Left lung (tissue), 10 donors: ENCODE results near the gene HEPACAM2. TPM values are rescaled to one million over a fixed set of nuclear protein-coding genes. Genes with fewer than 3 reads are reported as not detected.

Experiments used
- ATAC-seq: fragments of 200-7000 bp; cut with Tn5 transposase; one replicate; pipeline ENCODE4 v1.9.1; 2020; ENCODE audit warnings: moderate library complexity
- DNase-seq, 4 donors: peaks; one replicate each; pipeline ENCODE4 v3.0.0-alpha.2; 2013 to 2020
- H3K27ac ChIP-seq, 2 donors: fragments of 200-600 bp; sonication (generic) in 1 of 2; one replicate each; pipeline versions ENCODE4 v1.5.0 to v1.8.0; 2020 to 2021
- H3K27me3 ChIP-seq, 2 donors: fragments of 200-600 bp; sonication (generic) in 1 of 2; one replicate each; pipeline versions ENCODE4 v1.5.0 to v1.8.0; 2020 to 2021
- H3K36me3 ChIP-seq, 2 donors: fragments of 200-600 bp; sonication (generic) in 1 of 2; one replicate each; pipeline versions ENCODE4 v1.5.0 to v1.8.0; 2020 to 2021
- H3K4me1 ChIP-seq, 2 donors: fragments of 200-600 bp; one replicate each; pipeline ENCODE4 v1.8.0; 2021
- H3K4me3 ChIP-seq, 2 donors: fragments of 200-600 bp; sonication (generic) in 1 of 2; one replicate each; pipeline versions ENCODE4 v1.5.0 to v1.8.0; 2020 to 2021; ENCODE audit warnings: mild to moderate bottlenecking in 1 of 2
- H3K9me3 ChIP-seq, 2 donors: fragments of 200-600 bp; sonication (generic) in 1 of 2; one replicate each; pipeline versions ENCODE4 v1.5.0 to v1.8.0; 2020 to 2021
- CTCF ChIP-seq, 2 donors: fragments of 200-600 bp; sonication (generic) in 1 of 2; IDR thresholded peaks; one replicate each; pipeline versions ENCODE4 v1.5.0 to v1.8.0; 2021; ENCODE audit warnings: antibody characterized with exemption in 2 of 2
- intact Hi-C, 2 donors: fragments of 100-400 bp; cut with DNase I; formaldehyde crosslinking; loops; one replicate each; pipeline versions ENCODE4 v1.11.2 to v1.14.2; 2022
- polyA plus RNA-seq, 6 donors: library from polyadenylated mRNA; unstranded; fragments of 120-200 nt; gene quantifications; one replicate each; pipeline ENCODE4 v1.2.1, GENCODE V29; 2013; ENCODE audit not compliant: insufficient read length in 6 of 6
- total RNA-seq, 2 donors: library from RNA; stranded (reverse); fragmentation: NEBNext Ultra II Directional; extraction: Animal tissue kit (Norgen Biotek cat#: 25700); gene quantifications; one replicate each; pipeline ENCODE4 v1.2.1, GENCODE V29; 2021
- donor health status: DM: no; HTN: yes; CAD: no.
- donor health status: DM: no; HTN: no; CAD: no.

The HEPACAM2 gene
- total and polyA plus RNA-seq, 8 donors, result 1.0 to 4.6 (median 2.4) TPM; not detected in 2

GRCh38 chr7:93235541-93235940, 9.3 kb upstream of the HEPACAM2 start:
- no peak for TF ChIP-seq CTCF (IDR thresholded peaks at IDR 0.05)
- intact Hi-C loops, result no loop called here
- ATAC-seq (no peak), DNase-seq (no peak)
- no peaks in the 10 kb centered on the region for H3K9me3 ChIP-seq
- no peak overlapping the region for H3K4me3 ChIP-seq
- no peak overlapping the region for H3K27ac ChIP-seq
- no peaks in the 10 kb centered on the region for H3K27me3 ChIP-seq
- peaks cover 0 to 25% of the 10 kb centered on the region in 2 donors for H3K4me1 ChIP-seq
- peaks cover 0 to under 1% of the 10 kb centered on the region in 2 donors for H3K36me3 ChIP-seq

GRCh38 chr7:93232673-93233018, 6.4 kb upstream of the HEPACAM2 start:
- ATAC-seq (no peak), DNase-seq (no peak)
- H3K27me3 ChIP-seq, result no peaks in the 10 kb centered on the region
- H3K27ac ChIP-seq, result peak overlapping the region in 1 of 2 donors; percentile 79
- no peaks in the 10 kb centered on the region for H3K9me3 ChIP-seq
- H3K36me3 ChIP-seq, result no peaks in the 10 kb centered on the region
- intact Hi-C loops, result no loop called here
- peak overlapping the region; percentile 79 to 87 for H3K4me3 ChIP-seq
- peaks cover 0 to 33% of the 10 kb centered on the region in 2 donors for H3K4me1 ChIP-seq
- TF ChIP-seq CTCF (IDR thresholded peaks at IDR 0.05), result no peak

- DNase-seq (peak; percentile 91 to 96 (median 94)), ATAC-seq (peak; percentile 99)
- H3K4me3 ChIP-seq, result peak within 1 kb of the TSS; percentile 79 to 87
- peaks cover 0 to 33% of the 10 kb centered on the region in 2 donors for H3K4me1 ChIP-seq
- peak within 1 kb of the TSS; percentile 76 to 79 for H3K27ac ChIP-seq
- TF ChIP-seq CTCF (IDR thresholded peaks at IDR 0.05), result peak in 1 of 2 donors; percentile 17
- H3K36me3 ChIP-seq, result no peaks in the 10 kb centered on the region
- no peaks in the 10 kb centered on the region for H3K9me3 ChIP-seq
- H3K27me3 ChIP-seq, result no peaks in the 10 kb centered on the region
- intact Hi-C loops, result no loop called here
Measured at GRCh38 chr7:93231799-93232672, 5.8 kb upstream of the HEPACAM2 start, which contains the start of gene VPS50. Gene VPS50 (plus strand): TSS chr7:93232366. CDS start chr7:93232468, 102 bp downstream.

GRCh38 chr7:93231259-93231658, 5.0 kb upstream of the HEPACAM2 start:
- peak overlapping the region; percentile 76 to 79 for H3K27ac ChIP-seq

More at GRCh38 chr7:93231259-93231658, 5.0 kb upstream of the HEPACAM2 start:
- intact Hi-C loops, result no loop called here
- DNase-seq (no peak), ATAC-seq (no peak)
- Histone ChIP-seq H3K36me3 (no peaks in the 10 kb centered on the region), H3K4me3 (peak overlapping the region; percentile 79 to 87), H3K27me3 (no peaks in the 10 kb centered on the region), H3K4me1 (peaks cover 0 to 33% of the 10 kb centered on the region in 2 donors), H3K9me3 (no peaks in the 10 kb centered on the region)
- no peak for TF ChIP-seq CTCF (IDR thresholded peaks at IDR 0.05)
